Dendritic cell treated with granulocyte-macrophage colony-stimulating factor and Interleukin-4, amounts not matched to agents 40 ng/mL and 50 ng/mL, for 4 days (primary cell): ENCODE results near the gene MROH7.

Experiments
- H3K27ac Mint-ChIP-seq: one replicate; pipeline ENCODE4 v1.8.0; 2022; ENCODE audit warnings: mild to moderate bottlenecking, mixed read lengths
- H3K27me3 Mint-ChIP-seq: one replicate; pipeline ENCODE4 v1.8.0; 2022; ENCODE audit warnings: mild to moderate bottlenecking, mixed read lengths
- H3K36me3 Mint-ChIP-seq: one replicate; pipeline ENCODE4 v1.8.0; 2022; ENCODE audit warnings: low read depth, mixed read lengths
- H3K4me1 Mint-ChIP-seq: one replicate; pipeline ENCODE4 v1.8.0; 2022; ENCODE audit warnings: low read depth, mixed read lengths
- H3K4me3 Mint-ChIP-seq: one replicate; pipeline ENCODE4 v1.8.0; 2022; ENCODE audit warnings: mild to moderate bottlenecking, moderate library complexity, mixed read lengths
- H3K9me3 Mint-ChIP-seq: one replicate; pipeline ENCODE4 v1.8.0; 2022; ENCODE audit warnings: mixed read lengths
- intact Hi-C: fragments of 100-400 bp; cut with micrococcal nuclease; formaldehyde crosslinking; loops from one replicate; pipeline ENCODE4 v1.15.0; 2022

Gene MROH7

DNA sequence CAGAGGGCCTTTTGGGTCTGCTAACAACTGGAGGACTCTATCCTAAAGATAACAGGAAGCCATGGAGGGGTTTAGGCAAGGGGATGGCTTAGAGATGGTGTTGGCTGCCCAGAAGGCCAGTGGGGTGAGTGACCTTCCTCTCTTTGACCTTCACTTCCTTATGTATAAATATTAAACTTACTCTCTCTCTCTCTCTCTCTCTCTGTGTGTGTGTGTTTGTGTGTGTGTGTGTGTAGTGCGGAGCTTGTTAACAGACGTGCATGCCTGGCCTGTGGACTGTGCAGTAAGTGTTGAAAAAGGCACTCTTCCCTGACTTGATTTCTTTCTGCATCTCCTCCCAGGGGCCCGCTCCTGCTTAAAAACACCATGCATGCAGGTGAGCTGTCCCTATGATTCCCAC is 10.0 kb downstream of the MROH7 start:
- intact Hi-C loops: no loop called here
- Mint-ChIP-seq H3K36me3 (no peaks in the 10 kb centered on the region), H3K27ac (peak overlapping the region; percentile 7), H3K4me3 (no peak overlapping the region), H3K4me1 (peaks cover 27% of the 10 kb centered on the region), H3K9me3 (no peaks in the 10 kb centered on the region), H3K27me3 (no peaks in the 10 kb centered on the region)

DNA sequence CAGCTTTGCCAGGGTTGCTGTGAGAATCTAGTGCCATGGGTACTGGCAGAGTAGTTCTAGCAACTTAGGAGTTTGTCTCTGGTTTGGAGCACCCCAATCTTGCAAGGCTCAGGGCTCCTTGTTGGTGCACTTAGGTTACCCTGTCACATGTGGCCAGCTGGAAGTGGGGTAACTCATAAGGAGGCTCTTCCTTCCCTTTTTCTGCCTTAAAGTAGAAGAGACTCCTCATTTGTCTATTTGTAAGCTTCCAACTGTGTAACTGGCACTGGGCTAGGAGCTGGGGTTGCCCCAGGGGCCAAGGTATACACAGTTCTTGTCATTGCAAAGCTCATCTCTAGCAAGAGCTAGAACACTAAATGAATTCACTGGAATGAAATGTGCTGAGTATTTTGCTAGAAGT is 10.6 kb downstream of the MROH7 start:
- H3K27me3 Mint-ChIP-seq: no peaks in the 10 kb centered on the region
- no peaks in the 10 kb centered on the region for H3K9me3 Mint-ChIP-seq
- H3K4me1 Mint-ChIP-seq: peaks cover 27% of the 10 kb centered on the region
- H3K4me3 Mint-ChIP-seq: no peak overlapping the region
- intact Hi-C loops: no loop called here
- no peak overlapping the region for H3K27ac Mint-ChIP-seq
- no peaks in the 10 kb centered on the region for H3K36me3 Mint-ChIP-seq

DNA sequence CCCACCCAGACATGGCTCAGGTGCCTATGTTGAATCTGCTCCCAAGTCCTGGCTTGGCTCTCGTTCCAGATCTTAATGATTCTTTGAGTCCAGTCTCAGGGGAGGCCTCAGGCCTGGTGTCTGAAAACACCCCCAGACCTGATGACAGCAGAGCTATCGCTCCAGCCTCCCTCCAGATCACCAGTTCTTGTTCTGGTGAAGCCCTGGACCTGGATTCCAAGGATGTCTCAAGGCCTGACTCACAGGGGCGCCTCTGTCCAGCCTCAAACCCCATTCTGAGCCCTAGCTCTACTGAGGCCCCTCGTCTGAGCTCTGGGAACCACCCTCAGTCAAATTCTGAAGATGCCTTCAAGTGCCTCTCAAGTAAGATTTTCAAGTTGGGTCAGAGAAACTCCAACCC is 11.4 kb downstream of the MROH7 start:
- intact Hi-C loops: no loop called here
- Mint-ChIP-seq H3K4me3 (no peak overlapping the region), H3K36me3 (no peaks in the 10 kb centered on the region), H3K4me1 (peaks cover 27% of the 10 kb centered on the region), H3K9me3 (peaks cover 6% of the 10 kb centered on the region), H3K27ac (no peak overlapping the region), H3K27me3 (no peaks in the 10 kb centered on the region)

DNA sequence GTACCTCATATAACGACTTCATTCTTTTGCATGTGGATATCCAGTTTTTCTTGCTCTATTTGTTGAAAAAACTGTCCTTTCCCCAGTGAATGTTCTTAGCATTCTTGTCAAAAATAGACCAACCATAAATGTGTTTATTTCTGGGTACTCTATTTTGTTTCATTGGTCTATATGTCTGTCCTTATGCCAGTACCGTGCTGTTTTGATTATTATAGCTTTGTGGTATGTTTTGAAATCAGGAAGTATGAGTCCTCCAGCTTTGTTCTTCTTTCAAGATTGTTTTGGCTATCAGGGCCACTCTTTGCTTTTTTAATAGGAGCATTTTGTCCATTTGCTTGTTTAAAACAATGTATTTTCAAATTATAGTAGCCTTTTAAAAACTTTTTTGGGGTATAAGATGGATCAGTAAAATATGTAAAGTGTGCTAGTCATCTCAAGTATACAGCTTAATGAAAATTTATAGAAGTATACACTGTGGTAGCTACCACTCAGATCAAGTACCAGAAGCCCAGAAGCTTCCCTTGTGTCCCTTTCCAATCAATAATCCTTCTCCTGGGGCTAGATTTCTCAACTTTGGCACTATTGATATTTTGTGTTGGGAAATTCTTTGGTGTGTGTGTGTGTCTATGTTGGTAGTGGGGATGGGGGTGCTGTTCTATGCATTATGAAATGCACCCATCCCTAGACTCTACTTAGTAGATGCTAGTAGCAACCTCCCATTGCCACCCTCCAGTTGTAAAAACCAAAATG is 16.8 kb downstream of the MROH7 start:
- peaks cover 15% of the 10 kb centered on the region for H3K9me3 Mint-ChIP-seq
- H3K4me3 Mint-ChIP-seq: no peak overlapping the region
- intact Hi-C loops: no loop called here
- no peaks in the 10 kb centered on the region for H3K36me3 Mint-ChIP-seq
- no peaks in the 10 kb centered on the region for H3K27me3 Mint-ChIP-seq
- no peak overlapping the region for H3K27ac Mint-ChIP-seq
- H3K4me1 Mint-ChIP-seq: no peaks in the 10 kb centered on the region

DNA sequence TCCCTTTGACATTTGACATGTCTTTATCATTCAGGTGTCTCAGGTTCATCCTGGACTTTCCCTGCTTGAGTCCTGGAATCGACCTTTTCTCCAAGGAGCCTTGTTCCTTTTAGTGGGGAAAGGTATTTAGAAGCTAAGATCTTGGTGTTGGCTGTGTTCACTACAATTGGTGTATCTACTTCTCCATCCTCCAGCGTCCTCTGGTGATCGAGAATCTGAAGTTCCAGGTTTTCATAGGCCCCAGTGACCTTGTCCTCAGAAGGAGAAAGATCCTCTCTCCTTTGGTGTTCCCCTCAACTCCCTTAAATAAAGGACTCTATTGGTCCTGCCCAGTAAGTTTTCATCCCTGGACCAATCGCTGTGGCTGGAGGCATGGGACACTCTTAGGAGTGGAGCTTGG is 22.1 kb downstream of the MROH7 start:
- H3K27ac Mint-ChIP-seq: no peak overlapping the region
- H3K4me1 Mint-ChIP-seq: no peaks in the 10 kb centered on the region
- no peaks in the 10 kb centered on the region for H3K36me3 Mint-ChIP-seq
- intact Hi-C loops: no loop called here
- peaks cover 2% of the 10 kb centered on the region for H3K9me3 Mint-ChIP-seq
- no peaks in the 10 kb centered on the region for H3K27me3 Mint-ChIP-seq
- no peak overlapping the region for H3K4me3 Mint-ChIP-seq

DNA sequence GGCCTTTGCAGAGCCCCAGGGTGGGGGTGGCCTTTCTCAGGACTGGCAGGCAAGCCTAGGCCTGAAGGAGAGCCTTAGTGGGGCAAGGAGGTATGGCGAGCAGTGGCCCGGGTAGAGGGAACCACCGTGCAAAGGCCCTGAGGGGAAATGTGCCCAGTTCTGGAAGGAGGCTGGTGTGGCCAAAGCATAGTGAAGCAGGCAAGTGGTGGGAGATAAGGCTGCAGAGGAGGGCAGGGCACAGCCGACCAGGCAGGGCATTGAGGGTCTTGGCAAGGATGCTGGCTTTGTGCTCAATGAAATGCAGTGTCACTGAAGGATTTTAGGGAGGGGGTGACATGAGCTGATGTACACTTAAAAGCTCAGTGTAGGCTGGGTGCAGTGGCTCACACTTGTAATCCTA is 22.8 kb downstream of the MROH7 start:
- no peaks in the 10 kb centered on the region for H3K36me3 Mint-ChIP-seq
- H3K4me1 Mint-ChIP-seq: no peaks in the 10 kb centered on the region
- no peak overlapping the region for H3K4me3 Mint-ChIP-seq
- no peak overlapping the region for H3K27ac Mint-ChIP-seq
- no peaks in the 10 kb centered on the region for H3K27me3 Mint-ChIP-seq
- intact Hi-C loops: no loop called here
- no peaks in the 10 kb centered on the region for H3K9me3 Mint-ChIP-seq

DNA sequence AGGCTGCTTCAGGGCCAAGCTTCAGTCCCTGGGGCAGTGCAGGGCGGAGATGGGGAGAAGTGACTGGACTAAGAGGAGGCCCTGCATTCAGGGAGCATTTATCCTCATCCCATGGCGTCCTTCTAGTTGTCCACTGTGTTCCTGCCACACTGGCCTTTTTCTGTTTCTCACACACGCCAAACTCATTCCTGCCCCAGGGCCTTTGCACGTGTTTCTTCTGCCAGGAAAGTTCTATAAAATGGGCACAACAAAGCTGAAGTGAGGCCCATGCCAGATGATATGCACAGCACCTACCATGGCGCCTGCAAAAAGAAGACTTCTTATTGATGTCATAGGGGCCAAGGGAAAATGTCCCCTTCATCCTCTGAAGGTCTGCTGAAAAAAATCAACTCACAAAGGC is 24.3 kb downstream of the MROH7 start:
- Mint-ChIP-seq H3K4me3 (no peak overlapping the region), H3K27me3 (no peaks in the 10 kb centered on the region), H3K27ac (no peak overlapping the region), H3K36me3 (no peaks in the 10 kb centered on the region), H3K9me3 (no peaks in the 10 kb centered on the region), H3K4me1 (no peaks in the 10 kb centered on the region)
- intact Hi-C loops: no loop called here

DNA sequence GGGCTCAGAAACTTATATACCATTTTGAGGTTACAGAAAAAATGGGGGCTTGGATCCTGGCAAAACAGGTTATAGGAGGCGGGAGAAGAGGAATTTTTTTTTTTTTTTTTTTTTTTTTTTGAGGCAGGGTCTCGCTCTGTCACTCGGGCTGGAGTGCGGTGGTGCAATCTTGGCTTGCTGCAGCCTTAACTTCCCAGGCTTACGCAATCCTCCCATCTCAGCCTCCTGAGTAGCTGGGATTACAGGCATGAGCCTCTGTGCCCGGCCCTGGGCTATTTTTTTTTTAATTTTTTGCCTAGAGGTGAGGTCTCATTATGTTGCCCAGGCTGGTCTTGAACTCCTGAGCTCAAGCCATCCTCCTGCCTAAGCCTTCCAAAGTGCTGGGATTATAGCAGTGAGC is 24.7 kb downstream of the MROH7 start:
- no peaks in the 10 kb centered on the region for H3K36me3 Mint-ChIP-seq
- no peaks in the 10 kb centered on the region for H3K9me3 Mint-ChIP-seq
- H3K27ac Mint-ChIP-seq: no peak overlapping the region
- no peaks in the 10 kb centered on the region for H3K27me3 Mint-ChIP-seq
- H3K4me3 Mint-ChIP-seq: no peak overlapping the region
- no peaks in the 10 kb centered on the region for H3K4me1 Mint-ChIP-seq
- intact Hi-C loops: no loop called here

DNA sequence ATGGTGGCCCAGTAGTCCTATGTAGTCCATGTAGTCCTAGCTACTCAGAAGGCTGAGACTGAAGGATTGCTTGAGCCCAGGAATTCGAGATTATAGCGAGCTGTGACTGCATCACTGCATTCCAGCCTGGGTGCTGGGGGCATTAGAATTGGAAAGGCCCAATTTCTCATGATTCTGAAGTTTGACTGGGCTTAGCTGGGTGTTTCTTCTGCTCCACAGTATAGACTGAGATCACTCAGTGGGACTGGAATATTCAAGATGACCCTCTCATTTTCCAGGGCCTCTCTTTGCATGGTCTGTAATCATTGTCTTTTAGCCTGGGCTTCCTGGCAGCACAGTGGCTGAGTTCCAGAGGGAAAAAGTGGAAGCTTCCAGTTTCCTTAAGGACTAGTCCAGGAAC is 26.2 kb downstream of the MROH7 start:
- Mint-ChIP-seq H3K4me1 (no peaks in the 10 kb centered on the region), H3K9me3 (no peaks in the 10 kb centered on the region)

DNA sequence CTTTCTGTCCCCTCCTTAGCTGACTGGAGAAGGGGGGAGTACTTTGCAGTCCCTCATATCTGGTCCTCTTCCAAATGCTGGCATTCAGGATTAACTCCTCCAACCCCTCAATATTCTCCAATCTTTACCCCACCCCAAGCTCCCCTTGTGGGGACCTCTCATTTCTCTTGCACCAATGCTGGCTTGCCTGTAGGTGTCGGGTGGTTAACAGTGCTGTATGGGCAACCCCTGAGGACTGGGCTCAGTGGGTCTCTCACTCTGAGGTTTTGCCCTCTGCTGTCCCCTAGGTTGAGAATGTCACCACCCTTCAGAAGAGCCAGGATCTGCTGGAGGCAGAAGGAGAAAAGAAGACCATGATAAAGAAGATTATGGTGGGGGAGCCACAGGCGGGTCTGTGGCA is 27.0 kb downstream of the MROH7 start:
- Mint-ChIP-seq H3K27me3 (no peaks in the 10 kb centered on the region), H3K9me3 (no peaks in the 10 kb centered on the region), H3K4me1 (no peaks in the 10 kb centered on the region), H3K4me3 (no peak overlapping the region), H3K27ac (no peak overlapping the region), H3K36me3 (no peaks in the 10 kb centered on the region)
- intact Hi-C loops: no loop called here

More for the DNA sequence above, 26.2 kb downstream of the MROH7 start:
- no peak overlapping the region for H3K4me3 Mint-ChIP-seq
- intact Hi-C loops: no loop called here
- no peaks in the 10 kb centered on the region for H3K27me3 Mint-ChIP-seq
- no peak overlapping the region for H3K27ac Mint-ChIP-seq
- no peaks in the 10 kb centered on the region for H3K36me3 Mint-ChIP-seq

DNA sequence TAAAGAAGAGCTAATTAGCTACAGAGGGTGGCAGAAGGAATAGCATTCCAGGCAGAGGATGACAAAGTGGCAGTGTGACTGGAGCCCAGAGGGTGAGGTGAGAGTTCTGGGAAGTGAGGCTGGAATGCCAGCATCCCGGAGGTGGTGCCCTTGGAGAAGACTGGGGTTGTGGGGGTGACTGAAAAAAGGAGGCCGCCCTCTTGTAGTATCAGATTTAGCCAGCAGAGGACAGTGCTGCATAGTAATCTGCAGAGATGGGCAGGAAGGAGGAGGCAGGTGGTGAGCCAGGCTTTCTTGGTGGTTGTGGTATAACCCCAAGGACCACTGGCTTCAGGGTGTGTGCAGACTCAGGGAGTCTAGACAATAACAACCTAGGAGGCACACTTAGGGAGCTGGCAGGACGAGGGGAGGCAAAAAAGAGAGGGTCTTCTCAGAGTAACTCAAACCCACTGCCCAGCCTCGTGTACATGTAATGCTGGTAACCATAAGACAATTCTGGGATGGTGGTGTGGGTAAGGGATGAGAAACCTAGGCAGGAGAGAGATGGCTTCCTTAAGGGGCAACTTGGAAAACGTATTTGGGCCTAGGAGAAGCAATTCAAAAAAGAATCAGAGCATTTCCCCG is 30.5 kb downstream of the MROH7 start:
- intact Hi-C loops: loop anchor here (1.0 to 5.0 kb wide), 2 partner anchors 120 to 138 kb away; no protein-coding TSS in a partner anchor
- no peaks in the 10 kb centered on the region for H3K27me3 Mint-ChIP-seq
- no peak overlapping the region for H3K27ac Mint-ChIP-seq
- no peaks in the 10 kb centered on the region for H3K4me1 Mint-ChIP-seq
- H3K9me3 Mint-ChIP-seq: no peaks in the 10 kb centered on the region
- H3K4me3 Mint-ChIP-seq: no peak overlapping the region
- no peaks in the 10 kb centered on the region for H3K36me3 Mint-ChIP-seq

DNA sequence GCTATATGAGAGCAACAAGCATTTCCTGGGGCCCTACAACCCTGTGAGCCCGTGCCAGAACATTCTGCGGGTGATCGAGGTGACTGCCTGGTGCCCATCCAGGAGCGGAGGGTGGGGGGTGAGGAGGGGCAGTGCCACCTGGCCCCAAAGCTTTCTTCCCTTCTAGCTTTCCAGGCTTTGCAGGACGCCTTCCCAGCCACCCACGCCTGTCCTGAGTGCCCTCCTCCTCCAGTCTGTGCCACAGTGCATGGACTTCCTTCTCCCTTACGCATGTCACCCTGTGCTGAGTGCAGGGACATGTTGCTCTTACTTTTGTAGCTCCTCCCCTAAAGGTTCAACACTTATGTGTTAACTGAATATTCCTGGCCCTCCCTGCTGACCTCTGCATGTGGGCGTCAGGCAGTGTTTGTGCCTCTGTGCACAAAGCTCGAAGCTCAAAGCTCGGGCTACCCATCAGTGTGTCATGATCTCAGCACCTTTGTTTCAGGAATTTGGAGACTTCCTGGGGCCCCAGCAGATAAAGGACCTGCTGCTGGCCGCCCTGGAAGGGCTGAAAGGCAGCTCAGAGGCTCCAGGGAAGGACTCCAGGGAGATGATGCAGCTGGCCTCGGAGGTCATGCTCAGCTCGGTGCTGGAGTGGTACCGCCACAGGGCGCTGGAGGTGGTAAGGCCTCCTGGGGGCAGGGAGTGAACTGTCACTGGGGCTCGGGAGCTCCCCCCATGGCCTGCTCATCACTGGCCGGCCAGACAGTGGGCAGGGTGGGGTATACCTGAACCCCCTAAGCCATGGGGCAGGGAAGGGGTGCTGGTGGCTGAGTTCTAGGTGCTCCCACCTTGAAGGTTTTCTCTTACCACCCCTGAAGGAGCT is 37.4 kb downstream of the MROH7 start:
- no peak overlapping the region for H3K4me3 Mint-ChIP-seq
- H3K27ac Mint-ChIP-seq: no peak overlapping the region

DNA sequence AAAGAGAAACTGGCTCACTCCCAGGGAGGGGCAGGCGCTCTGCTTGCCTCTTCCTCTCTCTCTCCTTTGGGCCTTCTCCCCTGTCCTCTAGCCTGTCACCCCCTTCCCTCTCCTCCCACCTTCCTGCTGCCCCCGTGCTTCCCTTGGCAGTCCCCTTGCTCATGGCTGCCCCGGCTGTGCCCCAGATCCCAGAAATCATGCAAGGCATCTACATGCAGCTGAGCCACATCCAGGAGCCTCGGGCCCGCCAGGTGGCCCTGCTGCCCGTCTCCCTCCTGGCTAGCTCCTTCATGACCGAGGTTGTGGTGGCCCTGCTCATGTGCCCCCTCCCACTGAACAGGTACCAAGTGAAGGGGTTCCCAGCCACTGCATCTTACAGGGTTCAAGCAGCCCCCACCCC is 38.1 kb downstream of the MROH7 start:
- Mint-ChIP-seq H3K4me3 (no peak overlapping the region), H3K27me3 (no peaks in the 10 kb centered on the region), H3K27ac (no peak overlapping the region), H3K4me1 (peaks cover 5% of the 10 kb centered on the region), H3K9me3 (no peaks in the 10 kb centered on the region), H3K36me3 (no peaks in the 10 kb centered on the region)
- intact Hi-C loops: no loop called here

More for the DNA sequence above, 37.4 kb downstream of the MROH7 start:
- Mint-ChIP-seq H3K4me1 (peaks cover 5% of the 10 kb centered on the region), H3K9me3 (no peaks in the 10 kb centered on the region), H3K27me3 (no peaks in the 10 kb centered on the region), H3K36me3 (no peaks in the 10 kb centered on the region)
- intact Hi-C loops: no loop called here

DNA sequence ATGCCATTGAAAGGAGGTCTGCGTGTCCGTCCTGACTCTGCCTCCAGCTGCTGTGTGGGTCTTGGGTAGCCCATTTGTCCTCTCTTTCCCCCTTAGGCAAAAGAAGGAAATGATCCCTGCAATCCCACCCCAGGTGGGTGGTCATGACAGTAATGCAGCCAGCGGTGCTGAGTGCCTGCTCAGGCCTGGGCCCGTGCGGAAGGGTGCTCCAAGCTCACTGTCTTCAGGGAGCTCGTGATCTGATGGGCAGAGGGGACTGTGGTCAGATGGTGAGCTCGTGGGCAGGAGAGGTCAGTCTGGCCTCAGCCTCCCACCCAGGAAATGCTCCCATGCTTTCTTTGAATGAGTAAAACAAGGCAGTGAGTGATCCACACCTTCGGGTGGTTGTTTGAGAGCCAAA is 38.8 kb downstream of the MROH7 start:
- peaks cover 5% of the 10 kb centered on the region for H3K4me1 Mint-ChIP-seq
- no peak overlapping the region for H3K4me3 Mint-ChIP-seq
- no peaks in the 10 kb centered on the region for H3K36me3 Mint-ChIP-seq
- H3K9me3 Mint-ChIP-seq: no peaks in the 10 kb centered on the region
- H3K27ac Mint-ChIP-seq: no peak overlapping the region
- intact Hi-C loops: no loop called here
- no peaks in the 10 kb centered on the region for H3K27me3 Mint-ChIP-seq
